ENCODE measurements around the gene DCUN1D2.

The DCUN1D2 gene

DNA sequence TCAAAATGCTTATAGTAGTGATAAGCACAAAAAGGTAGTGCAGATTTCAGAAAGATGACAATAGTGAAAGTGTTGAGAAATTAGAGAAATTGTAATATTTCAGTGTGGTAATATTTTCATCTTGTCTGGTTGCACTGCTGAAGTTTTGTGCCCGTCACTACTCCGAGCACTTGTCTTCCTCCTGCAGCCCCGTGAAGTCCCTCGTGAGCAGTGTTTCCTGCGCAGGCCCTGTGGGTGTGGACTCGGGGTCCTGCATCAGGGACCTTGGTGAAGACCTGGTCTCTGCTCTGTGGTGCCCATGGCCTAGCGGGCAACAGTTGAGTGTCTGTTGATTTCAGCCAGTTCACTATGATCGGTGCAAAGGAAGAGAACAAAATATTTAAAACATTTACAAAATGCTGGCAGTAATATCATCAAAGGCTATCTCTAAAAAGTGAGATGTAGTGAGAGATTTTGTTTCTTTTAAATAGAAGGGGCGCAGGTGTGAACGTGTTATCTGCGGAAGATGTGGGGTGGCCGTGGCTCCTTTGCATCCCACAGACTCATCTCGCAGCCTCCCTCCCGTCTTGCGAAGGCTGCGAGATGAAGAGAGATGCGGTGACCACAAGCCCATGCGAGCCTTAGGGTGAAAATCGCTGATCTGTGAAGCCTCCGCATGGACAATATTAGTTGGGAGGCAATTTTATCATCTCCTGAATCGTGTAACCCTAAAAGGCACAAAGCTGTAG lies 27.7 kb upstream of the DCUN1D2 start:
- no peak for FAIRE-seq

DNA sequence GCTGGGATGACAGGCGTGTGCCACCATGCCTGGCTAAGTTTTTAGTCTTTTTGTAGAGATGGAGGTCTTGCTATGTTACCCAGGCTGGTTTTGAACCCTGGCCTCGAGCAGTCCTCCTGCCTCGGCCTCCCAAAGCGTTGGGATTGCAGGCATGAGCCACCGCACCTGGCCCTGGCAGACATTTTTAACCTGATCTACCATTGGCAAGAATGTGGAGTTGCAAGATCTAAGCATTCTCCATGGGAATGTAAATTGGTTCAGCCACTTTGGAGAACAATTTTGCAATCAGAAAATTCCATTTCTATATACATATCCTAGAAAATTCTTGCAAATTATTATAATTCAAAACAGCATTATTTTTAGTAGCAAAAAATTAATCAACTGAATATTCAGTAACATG lies 24.3 kb upstream of the DCUN1D2 start:
- FAIRE-seq, result no peak

DNA sequence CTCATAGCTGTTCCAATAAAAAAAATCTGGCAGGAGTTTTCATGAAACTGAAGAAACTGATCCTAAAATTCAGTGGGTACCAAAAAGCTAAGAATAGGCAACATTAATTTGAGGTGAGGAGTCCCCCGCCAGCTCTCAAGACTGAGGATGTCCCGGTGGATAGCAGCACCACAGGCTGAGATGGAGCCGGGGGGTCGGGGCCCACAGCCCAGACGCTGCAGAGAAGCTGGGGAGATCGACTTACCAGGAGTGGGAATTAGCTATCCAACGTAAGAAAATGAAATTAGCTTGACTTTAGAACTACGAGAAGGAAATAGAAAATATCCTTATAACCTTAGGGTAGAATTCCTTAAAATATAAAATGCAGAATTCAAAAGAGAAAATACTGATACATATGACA lies 23.2 kb upstream of the DCUN1D2 start:
- FAIRE-seq, result no peak

DNA sequence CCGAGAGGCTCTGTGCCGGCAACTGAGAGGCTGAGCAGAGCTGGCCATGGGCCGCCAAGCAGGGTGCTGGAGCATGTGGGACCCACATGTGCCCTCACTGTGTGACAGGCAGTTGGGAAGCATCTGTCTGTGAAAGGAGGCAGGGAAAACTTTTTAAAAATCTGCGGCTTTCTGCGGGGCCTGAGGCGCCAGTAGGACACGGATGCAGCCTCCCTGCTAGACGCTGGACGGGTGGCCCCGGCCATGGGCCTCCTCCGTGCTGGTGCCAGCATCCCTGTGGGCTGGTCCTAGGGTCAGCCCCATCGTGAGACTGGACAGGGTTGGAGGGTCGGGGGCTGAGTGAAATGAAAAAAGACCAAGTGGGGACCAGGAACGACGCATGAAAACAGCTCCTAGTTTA lies 20.9 kb upstream of the DCUN1D2 start:
- FAIRE-seq, result no peak

DNA sequence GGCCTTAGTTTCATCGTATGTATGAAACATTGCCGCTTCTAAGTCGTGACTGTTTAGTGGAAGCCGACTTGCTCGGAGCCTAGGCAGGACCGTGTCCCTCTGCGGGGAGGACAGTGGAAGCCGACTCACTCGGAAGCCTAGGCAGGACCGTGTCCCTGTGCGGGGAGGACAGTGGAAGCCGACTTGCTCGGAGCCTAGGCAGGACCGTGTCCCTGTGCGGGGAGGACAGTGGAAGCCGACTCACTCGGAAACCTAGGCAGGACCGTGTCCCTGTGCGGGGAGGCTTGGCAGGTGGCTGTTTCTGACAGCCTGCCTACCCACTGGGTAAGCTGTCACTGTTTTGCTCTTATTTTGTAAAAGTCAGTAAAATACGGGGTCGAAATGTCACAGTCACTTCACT lies 20.4 kb upstream of the DCUN1D2 start:
- no peak for FAIRE-seq

DNA sequence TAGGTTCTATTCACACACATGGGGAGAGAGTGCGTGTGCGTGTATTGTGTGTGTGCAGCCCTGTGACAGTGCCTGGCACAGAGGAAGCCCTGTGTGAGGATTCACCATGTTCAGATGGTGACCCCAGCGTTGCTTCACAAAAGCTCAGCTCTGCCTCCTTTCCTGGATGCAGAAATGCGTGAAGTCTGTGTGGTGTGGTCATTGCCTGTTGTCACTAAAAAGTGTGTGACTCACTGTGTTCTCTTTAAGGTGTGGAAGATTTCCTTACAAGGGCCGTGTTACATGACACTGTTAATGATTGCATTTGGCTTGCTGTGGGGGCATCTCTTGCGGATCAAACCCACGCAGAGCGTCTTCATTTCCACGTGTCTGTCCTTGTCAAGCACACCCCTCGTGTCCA lies 19.5 kb upstream of the DCUN1D2 start:
- no peak for FAIRE-seq

DNA sequence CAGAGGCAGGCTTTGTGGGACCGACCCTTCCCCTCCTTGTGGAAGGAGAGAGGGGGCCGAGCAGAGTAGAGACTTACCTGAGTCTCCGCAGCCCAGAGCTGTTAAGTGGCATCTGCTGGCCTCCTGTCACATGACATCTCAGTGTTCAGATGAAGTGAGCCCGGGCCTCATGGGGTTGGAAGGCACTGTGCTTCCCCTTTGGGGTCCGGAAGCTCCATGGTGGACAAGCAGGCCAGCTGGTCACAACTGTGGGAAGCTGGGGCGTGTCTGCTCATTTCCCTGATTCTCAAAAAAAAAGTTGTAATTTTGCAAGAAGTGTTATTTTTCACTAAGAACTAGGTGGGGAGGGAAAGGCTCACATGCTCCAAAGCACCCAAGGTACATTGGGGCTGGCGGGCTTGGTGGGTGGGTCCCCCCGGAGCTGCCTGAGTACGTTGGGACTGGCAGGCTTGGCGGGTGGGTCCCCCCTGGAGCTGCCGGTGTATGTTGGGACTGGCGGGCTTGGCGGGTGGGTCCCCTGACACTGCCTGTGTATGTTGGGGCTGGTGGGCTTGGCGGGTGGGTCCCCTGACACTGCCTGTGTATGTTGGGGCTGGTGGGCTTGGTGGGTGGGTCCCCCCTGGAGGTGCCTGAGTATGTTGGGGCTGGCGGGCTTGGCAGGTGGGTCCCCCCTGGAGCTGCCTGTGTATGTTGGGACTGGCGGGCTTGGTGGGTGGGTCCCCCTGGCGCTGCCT lies 18.2 kb upstream of the DCUN1D2 start:
- FAIRE-seq, result no peak

DNA sequence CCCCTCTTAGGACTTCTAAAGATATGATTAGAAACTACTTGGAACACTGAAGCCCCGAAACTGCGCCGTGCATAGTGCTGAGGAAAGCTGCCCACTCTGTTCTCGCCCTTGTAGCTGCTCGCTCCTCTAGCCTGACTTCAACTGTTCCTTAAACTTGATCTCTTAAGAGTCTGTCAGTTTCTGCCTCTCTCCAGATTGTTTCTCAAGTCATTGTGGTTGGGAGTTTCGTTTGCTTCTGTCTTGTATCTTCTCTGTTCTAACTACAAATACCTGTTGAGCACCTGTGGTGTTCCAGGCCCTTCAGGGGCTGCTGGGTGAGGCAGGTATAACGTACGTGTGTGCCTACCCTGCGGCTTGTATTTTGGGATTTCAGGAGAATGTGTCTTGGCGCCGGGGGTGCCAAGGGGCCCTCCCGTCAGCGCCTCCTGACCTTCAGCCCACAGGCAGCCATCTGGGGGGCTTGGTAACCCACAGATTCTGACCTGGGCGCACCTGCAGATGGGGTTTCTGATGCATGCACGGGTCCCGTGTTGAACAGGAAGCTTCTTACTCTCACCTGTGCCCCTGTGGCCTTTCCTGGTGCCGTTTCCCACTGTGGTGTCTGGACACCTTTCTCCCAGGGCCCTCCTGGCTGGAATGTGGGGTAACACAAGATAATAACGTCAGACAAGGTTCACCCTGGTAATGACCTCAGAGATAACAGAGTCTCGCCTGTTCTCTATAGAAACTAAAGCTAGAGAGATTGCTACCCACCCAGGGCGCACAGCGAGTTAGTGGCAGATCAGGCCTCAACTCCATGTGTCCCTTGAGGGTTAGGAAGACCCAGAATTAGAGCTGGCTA lies 17.2 kb upstream of the DCUN1D2 start:
- no peak for FAIRE-seq

DNA sequence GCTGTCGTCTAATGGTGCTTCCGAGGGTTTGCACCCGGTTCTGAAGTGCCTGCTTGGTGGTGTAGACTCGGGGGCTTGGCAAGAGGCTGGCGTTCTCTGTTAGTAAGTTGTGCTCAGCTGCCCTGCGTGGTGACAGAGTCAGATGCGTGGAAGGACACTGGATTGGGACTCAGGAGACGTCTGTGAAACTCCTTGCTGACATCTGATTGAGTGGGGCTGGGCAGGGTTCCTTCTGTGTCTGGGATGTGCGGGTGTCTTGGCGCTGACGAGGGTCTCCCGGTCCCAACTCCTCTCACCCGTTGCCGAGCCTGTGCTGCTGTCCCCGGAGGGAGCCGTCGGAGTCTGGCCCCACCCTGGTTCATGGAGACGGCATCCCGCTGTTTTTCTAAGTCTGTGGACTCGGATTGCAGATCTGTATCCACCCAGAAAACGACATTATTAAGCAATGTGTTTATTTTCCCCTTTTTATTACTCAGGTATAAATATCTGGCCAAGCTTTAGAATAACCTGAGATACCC lies 16.4 kb upstream of the DCUN1D2 start:
- FAIRE-seq, result no peak

DNA sequence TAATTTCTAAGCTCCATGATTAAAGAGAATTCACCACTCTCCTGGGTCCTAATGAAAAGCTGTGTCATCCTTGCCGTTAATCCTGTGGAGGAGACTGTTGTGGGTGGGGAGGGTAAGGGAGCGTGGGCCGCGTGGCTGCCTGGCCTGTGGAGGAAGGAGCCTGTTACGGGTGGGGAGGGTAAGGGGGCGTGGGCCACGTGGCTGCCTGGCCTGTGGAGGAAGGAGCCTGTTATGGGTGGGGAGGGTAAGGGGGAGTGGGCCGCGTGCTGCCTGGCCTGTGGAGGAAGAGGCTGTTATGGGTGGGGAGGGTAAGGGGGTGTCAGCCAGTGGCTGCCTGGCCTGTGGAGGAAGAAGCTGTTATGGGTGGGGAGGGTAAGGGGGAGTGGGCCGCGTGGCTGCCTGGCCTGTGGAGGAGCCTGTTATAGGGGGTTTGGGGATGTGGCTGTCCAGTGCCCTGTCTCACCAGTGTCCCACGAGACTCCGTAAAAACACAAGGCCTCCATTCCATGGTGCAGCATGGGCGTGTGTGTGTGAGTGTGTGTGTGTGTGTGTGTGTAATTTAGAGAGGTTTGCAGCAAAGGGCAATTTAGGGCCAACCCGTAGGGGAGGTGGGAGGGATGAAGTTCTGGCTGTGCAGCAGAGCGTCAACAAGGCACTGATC lies 15.6 kb upstream of the DCUN1D2 start:
- no peak for FAIRE-seq

DNA sequence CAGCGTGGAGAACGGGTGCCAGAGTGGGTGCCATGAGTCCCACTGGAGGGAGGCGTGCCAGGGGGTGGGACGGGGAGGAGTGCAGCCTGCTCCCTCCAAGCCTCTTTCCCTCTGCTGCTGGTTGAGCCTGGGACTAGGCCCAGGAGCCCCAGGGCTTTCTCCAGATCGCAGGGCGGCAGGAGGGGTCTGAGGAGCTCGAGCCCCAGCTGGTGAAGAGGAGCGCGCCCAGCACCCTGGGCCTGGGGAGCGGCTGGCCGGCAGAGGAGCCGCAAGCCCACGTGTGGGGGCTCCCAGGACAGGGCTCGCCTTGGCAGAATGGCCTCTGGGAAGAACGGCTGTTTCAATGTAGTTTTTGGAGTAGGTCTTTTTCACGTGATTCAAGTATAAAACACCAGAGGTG lies 12.2 kb upstream of the DCUN1D2 start:
- FAIRE-seq, result no peak

DNA sequence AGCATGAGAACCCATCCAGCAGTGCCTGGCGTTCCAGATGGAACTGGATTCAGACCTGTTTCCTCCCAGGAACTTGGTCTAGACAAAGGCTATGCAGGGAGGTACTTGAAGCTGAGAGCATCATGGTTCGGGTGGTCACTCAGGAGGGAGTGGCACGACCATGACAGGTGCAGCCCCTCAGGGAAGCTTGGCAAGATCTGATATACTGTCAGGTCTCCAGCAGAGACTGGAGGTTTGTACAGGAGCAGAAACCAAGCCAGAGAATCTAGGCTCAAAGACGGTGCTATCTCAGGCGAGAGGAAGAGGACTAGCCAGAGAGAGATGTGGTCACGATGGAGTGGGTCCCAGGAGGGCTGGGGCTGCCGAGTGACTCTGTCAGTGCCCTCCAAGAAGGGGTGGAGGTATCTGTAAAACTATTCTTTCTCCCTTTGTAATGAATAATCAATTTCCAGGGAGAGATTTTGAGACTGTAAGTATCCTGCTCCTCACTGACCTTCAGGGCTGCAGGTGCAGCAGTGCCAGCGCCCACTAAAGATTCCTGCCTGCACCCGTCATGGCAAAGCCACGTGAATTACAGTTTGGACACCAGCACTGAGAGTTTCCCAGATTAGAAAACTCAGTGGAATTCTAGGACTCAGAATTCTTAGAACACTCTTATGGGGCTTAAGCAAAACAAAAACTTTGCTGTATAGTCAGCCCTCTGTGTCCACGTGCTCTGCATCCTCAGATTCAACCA lies 10.2 kb upstream of the DCUN1D2 start:
- no peak for FAIRE-seq

DNA sequence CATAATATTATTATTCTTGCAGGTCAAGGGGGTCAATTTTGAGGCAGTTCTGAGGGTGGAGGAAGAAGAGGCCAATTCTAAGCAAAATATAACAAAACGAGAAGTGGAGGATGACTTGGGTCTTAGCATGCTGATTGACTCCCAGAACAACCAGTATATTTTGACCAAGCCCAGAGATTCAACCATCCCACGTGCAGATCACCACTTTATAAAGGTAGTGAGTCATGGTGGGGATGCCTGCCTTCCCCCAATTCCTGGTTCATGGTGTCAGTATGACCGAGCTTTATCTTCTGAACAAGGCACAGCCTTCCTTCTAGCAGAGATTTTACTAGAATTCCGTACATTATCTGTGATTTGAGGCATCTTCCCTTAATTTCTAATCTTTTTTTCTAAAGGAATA lies 9.4 kb upstream of the DCUN1D2 start:
- no peak for FAIRE-seq

DNA sequence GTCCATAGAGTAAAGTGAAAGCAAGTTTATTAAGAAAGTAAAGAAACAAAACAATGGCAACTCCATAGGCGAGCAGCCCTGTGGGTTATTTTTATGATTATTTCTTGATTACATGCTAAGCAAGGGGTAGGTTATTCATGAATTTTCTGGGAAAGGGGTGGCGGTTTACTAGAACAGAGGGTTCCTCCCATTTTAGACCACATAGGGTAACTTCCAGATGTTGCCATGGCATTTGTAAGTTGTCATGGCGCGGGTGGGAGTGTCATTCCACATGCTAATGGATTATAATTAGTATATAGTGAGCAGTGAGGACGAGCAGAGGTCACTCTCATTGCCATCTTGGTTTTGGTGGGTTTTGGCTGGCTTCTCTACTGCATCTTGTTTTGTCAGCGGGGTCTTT lies 8.4 kb upstream of the DCUN1D2 start:
- no peak for FAIRE-seq

DNA sequence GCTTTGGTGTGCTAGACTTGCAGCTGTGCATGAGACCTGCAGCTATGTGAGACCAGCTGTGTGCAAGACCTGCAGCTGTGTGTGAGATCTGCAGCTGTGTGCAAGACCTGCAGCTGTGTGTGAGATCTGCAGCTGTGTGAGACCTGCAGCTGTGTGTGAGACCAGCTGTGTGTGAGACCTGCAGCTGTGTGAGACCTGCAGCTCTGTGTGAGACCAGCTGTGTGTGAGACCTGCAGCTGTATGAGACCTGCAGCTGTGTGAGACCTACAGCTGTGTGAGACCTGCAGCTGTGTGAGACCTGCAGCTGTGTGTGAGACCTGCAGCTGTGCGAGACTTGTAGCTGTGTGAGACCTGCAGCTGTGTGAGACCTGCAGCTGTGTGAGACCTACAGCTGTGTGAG lies 6.7 kb upstream of the DCUN1D2 start:
- no peak for FAIRE-seq

DNA sequence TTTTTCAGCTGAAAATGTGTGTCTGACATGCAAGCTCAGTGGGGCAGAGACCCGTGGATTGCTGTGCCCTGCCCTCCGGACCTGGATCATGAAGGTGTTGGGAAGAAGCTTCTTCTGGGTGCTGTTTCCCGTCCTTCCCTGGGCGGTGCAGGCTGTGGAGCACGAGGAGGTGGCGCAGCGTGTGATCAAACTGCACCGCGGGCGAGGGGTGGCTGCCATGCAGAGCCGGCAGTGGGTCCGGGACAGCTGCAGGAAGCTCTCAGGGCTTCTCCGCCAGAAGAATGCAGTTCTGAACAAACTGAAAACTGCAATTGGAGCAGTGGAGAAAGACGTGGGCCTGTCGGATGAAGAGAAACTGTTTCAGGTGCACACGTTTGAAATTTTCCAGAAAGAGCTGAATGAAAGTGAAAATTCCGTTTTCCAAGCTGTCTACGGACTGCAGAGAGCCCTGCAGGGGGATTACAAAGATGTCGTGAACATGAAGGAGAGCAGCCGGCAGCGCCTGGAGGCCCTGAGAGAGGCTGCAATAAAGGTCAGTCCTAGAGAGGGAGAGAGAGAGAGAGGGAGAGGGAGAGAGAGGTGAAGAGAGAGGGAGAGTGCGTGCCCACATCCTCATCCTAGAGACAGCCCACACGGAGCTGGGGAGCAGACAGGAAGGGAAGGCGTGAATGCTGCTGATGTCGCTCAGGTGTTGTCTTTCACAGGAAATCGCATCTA lies 5.1 kb upstream of the DCUN1D2 start:
- no peak for FAIRE-seq

DNA sequence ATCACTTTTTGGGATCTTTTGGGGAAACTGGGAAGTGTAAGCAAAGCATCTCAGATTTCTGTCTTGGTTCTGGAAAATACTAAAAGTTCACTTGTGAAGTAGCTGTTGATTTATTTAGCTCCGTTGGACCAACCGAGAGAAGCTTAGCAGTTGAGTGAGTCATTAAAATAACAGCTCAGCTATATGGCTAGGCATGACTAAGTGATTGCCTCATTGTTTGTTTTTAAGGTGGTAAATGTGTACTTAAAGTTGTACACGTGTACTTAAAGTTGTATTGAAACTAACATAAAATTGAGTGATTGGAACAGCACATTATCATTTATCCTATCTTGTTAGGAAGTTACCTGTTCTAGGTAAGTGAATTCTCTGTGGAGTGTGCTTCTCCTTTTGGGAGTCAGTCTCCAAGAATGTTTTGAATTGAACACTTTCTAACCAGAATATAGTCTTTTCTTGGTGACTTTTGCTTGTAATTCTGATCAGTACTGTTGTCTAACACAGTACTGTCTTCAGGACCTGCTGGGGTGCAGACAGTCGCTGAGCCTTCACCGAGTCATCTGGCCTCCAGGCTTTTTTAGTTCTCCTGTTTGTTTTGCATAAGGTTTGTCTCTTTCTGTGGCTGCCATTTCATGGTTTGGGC lies 2.9 kb upstream of the DCUN1D2 start:
- no peak for FAIRE-seq

DNA sequence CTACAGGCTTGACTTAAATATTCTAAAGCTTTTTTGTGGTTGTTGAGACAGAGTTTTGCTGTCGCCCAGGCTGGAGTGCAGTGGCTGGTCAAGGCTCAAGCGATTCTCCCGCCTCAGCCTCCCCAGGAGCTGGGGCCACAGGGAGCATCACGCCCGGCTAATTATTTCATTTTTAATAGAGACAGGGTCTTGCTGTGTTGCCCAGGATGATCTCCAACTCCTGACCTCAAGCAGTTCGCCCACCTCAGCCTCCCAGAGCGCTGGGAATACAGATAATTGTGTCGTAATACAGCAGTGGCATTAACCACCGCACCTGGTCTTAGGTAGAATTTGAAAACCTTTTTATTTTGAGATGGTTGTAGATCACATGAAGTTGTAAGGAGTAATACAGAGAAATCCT lies 1.5 kb upstream of the DCUN1D2 start:
- no peak for FAIRE-seq

DNA sequence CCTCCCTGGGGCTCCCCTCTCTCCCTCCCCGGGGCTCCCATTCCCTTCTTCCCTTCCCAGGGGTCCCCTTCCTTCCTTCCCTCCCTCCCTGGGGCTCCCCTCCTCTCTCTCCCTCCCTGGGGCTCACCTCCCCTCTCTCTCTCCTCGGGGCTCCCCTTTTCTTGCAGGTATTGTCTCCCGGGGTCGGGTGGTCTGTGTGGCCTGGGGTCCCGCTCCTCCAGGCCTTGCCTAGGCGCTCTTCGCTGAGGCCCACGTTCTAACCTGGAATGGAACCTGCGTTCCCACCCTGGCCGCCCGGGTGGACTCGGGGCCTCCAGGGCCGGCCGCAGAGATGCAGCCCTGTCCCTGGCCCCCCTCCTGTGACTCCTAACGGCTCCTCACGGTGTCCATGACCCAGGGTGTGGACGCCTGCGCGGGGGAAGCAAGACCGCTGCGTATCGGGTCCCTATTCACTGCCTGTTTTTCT lies 940 bp upstream of the DCUN1D2 start:
- no peak for FAIRE-seq

DNA sequence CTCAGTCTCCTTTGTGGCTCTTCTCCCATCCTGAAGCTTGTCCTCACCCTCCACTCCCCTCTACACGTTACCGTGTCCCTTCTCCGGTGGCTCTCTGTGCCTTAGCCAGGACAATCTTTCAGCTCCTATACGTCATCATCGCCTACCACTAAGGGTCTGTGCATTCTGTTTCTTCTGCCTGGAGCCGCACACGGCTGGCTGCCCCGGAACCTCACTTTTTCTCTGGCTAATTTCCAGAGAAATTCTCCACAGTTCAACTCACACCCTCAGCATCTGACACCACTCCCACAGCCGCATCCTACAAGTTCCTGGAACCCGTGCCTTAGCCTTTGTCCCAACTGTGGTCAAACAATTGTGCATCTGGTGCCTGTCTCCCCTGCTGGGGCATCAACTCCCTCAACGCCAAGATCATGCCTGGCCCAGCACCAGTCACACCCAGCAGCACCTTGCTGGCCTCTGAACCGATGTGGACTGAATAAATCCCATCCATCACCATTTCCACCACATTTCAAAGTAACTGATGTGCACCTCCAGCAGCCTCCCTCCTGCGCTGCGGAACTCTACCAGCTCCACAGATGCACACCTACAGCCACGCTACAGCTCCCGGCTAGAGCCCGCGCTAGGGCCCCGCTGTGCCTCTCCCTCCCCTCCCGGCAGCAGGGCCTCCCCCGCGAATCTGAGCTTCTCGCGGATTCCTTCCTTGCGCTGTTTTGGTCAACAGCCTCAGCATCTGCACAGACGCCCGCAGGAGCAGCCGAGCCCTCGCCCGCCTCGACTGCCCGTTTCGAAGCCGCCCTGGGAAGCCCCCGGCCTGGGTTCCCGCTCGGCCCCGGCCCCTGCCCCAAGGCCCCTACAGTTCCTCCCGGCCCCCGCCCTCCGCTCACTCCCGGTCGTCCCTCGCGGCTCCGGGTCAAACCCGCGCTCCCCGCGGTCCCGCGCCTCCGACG lies 689 bp downstream of the DCUN1D2 start:
- FAIRE-seq, result no peak
